ENCODE measurements around the gene ZSWIM4. TPM values are rescaled to one million over a fixed set of nuclear protein-coding genes. Genes with fewer than 3 reads are reported as not detected.
"Not testable (repeated sequence)": the region's sequence is repeated elsewhere in the genome, so short reads cannot be mapped to it uniquely, and the experiment has no call there.

ZSWIM4 gene
- total RNA-seq, 1 donor from 2014 or later = 44.7 TPM

DNA sequence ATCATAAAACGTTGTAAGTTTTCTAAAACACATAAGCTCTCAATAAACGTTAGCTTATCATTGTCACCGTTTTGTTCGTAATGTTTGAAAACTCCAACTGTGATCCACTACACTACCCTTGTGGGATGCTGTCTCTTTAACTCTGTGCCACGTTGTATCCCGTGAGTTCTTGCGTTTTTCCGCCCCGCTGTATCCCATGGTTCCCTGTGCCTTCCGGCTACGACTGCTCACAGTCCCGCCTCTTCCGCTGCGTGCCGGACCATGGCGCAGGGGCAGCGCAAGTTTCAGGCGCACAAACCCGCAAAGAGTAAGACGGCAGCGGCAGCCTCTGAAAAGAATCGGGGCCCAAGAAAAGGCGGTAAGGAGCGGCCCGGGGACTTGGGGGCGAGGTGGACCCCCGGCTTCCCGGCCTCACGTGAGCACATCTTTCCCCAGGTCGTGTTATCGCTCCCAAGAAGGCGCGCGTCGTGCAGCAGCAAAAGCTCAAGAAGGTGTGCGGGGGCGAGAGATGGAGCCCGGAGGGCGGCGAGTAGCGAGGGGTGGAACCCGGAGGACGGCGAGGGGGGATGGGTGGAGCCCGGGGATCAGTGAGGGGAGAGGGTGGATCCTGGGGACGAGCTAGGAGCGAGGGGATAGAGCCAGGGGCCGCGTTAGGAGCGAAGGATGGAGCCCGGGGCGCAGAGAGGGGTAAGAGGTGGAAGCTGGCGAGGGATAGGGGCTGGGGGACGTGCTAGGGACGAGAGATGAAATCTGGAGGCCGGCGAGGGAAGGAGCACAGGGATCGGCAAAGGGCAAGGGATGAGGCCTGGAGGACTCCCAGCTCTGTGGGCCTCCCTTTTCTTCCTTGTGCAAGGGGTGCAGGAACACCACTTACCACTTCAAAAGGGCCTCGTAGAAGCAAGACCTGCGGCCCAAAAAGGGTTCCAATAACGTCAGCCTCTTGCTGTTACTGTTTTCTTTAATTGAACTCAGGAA is 20.7 kb upstream of the ZSWIM4 start, which contains the start of gene C19orf53:
Gene C19orf53, plus strand, starts transcription at position 240 of the 975 bp plus-strand sequence. Its CDS starts 22 bp downstream, at position 262.
- DNase-seq (ENCODE audit: extremely low read depth, low read depth, low spot score) = peak; percentile 67

DNA sequence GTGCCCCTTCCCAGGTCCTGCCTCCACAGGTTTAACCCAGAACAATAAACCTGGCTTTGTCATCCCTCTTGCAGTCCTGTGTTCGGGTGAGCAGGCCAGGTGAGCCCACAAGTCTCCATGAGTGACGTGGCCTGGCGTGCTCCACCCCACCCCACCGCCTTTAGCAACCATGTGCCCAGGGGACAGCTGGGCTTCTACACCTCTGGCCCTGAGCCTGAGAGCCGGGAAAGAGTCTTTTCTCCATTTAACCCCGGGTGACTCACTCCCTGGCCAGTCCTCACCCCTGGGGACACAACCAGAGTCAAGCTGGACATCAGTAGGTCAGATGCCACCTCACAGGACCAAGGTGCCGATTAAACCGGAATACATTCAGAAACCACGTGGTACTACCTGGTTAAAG is 16.8 kb upstream of the ZSWIM4 start:
- DNase-seq (ENCODE audit: extremely low read depth, low read depth, low spot score) = no peak

DNA sequence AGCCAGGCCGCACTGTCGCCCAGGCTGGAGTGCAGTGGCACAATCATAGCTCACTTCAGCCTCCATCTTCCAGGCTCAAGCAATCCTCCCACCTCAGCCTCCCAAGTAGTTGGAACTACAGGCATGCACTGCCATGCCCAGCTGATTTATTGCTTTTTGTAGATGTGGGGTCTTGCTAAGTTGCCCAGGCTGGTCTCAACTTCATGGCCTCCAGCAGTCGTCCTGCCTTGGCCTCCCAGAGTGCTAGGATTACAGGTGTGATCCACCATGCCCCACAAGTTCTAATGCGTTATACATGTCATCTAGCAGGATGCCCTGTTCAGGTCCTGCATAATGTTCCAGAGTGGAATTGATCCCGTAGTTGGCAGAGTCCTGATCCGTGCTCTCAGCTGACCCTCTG is 16.4 kb upstream of the ZSWIM4 start:
- DNase-seq (ENCODE audit: extremely low read depth, low read depth, low spot score) = no peak

DNA sequence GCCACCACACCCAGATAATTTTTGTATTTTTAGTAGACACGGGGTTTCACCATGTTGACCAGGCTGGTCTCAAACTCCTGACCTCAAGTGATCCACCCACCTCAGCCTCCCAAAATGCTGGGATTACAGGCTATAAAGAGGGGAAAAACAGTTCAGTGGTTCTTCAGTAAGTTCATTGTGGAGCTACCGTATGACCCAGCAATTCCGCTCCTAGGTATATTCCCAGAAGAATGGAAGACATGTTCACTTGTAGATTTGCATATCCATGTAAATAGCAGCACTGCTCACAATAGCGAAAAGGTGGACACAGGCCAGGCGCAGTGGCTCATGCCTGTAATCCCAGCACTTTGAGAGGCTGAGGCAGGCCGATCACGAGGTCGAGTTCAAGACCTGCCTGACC is 15.4 kb upstream of the ZSWIM4 start:
- not testable (repeated sequence) for DNase-seq (ENCODE audit: extremely low read depth, low read depth, low spot score)

DNA sequence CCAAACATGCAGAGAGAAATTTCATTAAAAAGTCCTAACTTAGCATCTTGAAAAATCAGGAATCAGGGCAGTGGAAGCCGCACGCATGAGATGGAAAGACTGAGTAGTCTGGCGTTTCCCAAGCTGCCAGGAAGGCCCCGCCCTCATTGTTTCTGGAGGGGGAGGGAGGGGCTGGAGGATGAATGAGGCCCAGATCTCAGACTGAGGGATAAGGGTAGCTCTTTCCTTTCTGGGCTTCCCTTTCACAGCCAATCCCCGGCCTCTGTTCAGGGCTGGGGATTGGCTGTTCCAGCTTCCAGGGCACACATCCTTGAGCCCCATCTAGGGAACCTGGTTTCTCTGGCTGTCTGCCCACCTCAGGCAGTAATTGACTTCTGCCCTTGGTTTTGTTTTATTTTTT is 13.7 kb upstream of the ZSWIM4 start:
- DNase-seq (ENCODE audit: extremely low read depth, low read depth, low spot score) = no peak

DNA sequence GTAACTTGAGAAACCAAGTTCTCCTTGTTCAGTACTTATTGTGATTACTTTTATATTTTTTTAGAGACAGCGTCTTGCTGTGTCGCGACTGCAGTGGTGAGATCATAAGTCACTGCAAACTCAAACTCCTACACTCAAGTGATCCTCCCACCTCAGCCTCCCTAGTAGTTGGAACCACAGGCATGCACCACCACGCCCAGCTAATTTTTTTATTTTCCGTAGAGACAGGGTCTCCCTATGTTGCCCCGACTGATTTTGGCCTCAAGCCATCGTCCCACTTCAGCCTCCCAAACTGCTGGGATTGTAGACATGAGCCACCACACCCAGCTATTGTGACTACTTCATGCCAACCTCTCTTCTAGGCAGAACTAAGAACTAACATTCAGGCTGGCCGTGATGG is 12.7 kb upstream of the ZSWIM4 start:
- DNase-seq (ENCODE audit: extremely low read depth, low read depth, low spot score) = no peak

DNA sequence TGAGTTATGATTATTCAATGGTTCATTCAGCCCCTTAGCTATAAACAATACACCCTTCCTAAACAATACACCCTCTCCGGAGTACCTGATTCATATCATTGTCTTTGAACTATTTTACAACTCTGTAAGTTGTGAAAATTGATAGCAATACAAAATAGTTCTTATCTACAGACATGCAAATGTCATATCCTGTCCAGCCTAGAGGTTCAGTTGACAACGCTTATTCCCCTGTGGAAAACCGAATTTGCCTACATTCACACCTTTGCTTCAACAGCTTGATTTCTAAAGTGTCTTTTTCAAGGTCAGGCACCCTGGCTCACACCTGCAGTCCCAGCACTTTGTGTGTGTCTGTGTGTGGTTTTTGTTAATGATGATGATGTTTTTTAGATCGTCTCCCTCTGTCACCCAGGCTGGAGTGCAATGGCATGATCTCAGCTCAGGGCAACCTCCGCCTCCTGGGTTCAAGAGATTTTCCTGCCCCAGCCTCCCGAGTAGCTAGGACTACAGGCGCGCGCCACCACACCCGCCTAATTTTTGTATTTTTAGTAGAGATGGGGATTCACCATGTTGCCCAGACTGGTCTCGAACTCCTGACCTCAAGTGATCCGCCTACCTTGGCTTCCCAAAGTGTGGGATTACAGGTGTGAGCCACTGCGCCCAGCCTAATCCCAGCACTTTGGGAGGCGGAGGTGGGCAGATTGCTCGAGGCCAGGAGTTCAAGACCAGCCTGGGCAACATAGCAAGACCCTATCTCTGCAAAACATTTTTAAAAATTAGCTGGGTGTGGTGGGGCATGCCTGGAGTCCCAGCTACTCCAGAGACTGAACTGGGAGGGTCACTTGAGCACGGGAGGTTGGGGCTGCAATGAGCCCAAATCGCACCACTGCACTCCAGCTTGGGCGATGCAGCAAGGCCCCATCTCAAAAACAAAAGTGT is 11.4 kb upstream of the ZSWIM4 start:
- no peak for DNase-seq (ENCODE audit: extremely low read depth, low read depth, low spot score)

DNA sequence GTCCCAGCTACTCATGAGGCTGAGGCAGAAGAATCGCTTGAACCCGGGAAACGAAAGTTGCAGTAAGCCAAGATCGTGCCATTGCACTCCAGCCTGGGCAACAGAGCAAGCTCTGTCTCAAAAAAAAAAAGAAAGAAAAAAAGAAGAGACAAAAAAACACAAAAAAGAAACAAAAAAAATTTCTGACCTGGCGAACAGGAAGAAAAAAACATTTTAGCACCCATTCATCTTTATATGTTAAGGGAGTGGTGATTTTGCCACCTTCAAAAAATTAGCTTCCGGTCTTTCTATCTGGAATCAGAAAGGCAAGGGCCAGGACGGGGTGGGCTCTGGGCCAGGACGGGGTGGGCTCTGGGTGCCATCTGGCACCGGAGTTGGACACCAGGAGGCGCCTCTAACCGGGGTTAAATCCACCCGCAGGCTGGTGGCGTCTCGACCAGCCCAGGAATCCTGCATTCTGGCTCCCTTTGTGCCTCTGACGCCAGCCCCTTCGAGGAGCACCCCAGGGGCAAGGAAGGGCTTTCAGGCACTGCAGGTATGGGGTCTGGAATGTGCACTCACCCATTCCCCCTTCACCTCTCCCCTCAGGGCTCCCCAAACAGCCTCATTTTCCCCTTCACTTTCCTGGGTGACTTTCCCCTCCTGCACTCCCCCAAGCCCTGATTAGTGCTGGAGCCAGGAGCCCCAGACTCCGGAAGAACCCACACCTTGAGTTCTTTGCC is 10.4 kb upstream of the ZSWIM4 start:
- no peak for DNase-seq (ENCODE audit: extremely low read depth, low read depth, low spot score)

DNA sequence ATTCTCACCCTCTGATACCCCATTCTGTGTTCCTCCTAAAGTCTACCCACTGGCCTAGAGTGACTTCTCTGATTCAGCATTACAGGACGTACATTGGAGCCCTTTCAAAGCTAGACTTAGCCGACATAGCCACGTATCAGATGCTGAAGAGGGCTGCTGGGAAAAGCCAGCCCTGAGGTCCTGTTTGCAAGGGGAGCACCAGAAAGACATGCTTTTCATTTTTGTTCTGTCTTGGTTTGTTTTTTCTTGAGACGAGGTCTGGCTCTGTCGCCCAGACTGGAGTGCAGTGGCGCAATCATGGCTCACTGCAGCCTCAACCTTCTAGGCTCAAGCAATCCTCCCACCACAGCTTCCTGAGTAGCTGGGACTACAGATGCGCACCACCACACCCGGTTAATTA is 6.3 kb upstream of the ZSWIM4 start:
- no peak for DNase-seq (ENCODE audit: extremely low read depth, low read depth, low spot score)

DNA sequence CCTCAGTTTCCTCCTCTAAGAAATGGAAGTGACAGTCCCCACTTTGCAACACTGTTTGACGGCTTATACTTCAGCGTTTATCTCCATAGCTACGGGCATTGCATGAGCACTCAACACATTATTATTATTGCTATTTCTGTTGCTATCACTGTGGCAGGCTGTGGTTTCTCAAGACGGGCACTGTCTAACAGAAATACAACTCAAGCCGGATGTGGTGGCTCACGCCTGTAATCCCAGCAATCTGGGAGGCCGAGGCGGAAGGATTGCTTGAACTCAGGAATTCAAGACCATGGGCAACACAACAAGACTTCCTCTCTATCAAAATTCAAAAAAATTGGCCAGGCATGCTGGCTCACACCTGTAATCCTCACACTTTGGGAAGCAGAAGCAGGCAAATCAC is 4.9 kb upstream of the ZSWIM4 start:
- no peak for DNase-seq (ENCODE audit: extremely low read depth, low read depth, low spot score)

DNA sequence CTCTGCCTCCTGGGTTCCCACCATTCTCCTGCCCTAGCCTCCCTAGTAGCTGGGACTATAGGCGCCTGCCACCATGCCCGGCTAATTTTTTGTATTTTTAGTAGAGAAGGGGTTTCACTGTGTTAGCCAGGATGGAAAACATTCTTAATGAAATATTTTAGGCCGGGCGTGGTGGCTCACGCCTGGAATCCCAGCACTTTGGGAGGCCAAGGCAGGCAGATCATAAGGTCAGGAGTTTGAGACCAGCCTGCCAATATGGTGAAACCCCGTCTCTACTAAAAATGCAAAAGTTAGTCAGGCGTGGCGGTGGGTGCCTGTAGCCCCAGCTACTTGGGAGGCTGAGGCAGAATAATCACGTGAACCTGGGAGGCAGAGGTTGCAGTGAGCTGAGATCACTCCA is 1.9 kb upstream of the ZSWIM4 start:
- not testable (repeated sequence) for DNase-seq (ENCODE audit: extremely low read depth, low read depth, low spot score)

DNA sequence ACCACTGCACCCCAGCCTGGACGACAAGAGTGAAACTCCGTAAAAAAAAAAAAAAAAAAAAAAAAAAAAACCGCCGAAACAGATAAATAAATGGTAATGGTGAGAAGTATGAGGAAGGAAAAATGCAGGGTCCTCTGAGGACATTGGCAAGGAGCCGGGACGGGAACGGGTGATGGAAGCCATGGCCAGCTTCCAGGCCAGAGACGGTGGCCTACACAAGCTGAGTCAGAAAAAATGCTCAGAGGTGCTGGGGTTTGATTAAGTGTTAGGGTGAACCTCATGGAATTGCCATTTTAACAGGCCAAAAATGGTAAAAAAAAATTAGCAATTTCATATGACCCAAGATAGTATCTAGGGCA is 866 bp upstream of the ZSWIM4 start:
- no peak for DNase-seq (ENCODE audit: extremely low read depth, low read depth, low spot score)

DNA sequence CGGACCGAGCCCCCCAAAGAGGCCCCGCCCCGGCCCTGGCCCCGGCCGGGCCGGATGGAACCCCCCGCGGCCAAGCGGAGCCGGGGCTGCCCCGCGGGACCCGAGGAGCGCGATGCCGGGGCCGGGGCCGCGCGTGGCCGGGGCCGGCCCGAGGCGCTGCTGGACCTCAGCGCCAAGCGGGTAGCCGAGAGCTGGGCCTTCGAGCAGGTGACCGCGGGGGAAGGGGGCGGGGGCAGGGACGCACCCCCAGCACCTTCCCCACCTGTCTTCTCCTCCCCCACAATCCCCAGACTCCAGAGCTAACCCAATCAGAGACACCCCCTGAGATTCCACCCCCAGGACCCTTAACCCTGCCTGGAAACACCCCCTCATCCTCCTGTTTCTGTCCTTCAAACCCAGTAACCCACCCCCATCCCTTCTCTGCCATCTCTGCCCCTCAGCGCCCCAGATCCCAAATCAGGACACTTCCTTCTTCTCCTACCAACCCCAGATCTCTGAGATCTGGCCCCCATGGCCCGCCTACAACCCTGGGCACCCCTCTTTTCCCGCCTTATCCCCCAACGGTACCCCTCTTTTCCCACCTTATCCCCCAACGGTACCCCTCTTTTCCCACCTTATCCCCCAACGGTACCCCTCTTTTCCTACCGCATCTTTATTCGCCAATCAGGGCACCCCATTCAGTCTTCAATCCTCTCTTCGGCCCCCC is 505 bp downstream of the ZSWIM4 start:
- DNase-seq (ENCODE audit: extremely low read depth, low read depth, low spot score) = no peak

DNA sequence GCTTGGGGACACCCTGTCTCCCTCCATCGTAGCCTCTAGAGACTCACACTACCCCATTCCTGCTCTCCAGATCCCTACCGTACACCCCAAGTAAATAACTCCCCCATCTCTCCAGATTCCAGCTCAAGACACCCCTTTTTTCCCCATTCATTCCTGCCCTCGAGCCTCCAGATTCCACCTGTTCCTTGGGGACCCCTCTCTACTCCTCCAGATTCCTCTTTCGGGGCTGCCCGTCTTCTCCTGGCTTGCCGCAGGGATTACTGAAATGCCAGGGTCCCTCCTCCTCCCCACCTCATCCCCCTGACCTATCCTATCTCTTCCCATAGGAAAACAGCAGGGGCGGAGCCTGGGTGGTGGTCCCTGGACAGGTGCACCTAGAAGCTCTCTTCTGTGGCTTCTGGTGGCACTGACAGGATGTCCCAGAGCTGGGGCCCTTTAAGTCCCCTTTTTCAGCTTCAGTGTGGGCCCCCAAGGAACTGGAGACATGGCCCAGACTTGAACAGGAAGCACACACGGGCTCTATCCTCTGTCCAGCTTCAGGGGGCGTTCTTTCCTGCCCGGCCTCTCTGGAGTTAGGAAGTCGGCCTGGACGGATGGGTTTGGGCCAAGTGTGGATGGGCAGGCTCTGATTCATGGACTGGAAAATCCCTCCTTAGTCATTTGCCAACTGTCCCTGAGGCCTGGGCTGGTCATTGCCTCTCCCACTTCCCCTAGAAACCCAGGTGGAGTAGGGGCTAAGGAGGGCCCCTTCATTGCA is 1.2 kb downstream of the ZSWIM4 start:
- no peak for DNase-seq (ENCODE audit: extremely low read depth, low read depth, low spot score)

DNA sequence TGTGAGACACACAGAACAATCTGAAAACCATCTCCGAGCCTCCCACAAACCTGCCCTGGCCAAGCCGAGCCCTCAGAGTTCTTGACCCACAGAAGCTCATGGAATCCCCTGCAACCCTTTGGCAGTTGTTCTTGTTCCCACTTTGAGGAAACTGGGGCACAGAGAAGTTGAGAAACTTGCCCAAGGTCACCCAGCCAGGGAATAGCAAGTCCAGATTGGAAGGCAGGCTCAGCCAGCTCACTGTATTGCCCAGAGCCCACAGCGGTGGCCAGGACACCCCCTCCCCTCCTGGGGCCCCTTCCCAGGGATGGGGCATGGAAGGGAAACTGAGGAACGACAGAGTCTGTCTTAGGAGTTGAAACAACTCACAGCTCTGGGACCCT is 1.8 kb downstream of the ZSWIM4 start:
- DNase-seq (ENCODE audit: extremely low read depth, low read depth, low spot score) = no peak

DNA sequence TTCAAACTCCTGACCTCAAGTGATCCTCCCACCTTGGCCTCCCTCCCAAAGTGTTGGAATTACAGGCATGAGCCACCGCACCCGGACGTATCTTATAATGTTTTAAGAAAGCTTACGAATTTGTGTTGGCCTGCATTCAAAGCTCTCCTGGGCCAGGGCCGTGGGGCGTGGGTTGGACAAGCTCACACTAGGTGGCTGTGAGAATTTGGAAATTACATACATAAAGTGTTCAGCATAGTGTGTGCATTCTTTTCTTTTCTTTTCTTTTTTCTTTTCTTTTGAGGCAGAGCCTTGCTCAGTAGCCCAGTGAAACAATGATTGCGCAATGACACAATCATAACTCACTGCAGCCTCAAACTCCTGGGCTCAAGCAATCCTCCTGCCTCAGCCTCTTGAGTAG is 2.6 kb downstream of the ZSWIM4 start:
- DNase-seq (ENCODE audit: extremely low read depth, low read depth, low spot score) = no peak

DNA sequence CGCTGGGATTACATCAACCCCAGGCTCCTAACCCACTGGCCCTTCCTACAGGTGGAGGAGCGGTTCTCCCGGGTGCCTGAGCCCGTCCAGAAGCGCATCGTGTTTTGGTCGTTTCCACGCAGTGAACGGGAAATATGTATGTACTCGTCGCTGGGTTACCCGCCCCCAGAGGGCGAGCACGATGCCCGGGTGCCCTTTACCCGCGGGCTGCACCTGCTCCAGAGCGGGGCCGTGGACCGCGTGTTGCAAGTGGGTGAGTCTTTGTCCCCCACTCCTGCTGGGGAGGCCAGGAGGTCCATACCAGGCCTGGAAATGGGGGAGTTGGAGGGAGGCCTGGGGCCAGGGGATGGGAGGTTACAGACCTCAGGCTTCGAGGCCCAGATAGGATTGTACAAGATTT is 4.4 kb downstream of the ZSWIM4 start:
- DNase-seq (ENCODE audit: extremely low read depth, low read depth, low spot score) = no peak

DNA sequence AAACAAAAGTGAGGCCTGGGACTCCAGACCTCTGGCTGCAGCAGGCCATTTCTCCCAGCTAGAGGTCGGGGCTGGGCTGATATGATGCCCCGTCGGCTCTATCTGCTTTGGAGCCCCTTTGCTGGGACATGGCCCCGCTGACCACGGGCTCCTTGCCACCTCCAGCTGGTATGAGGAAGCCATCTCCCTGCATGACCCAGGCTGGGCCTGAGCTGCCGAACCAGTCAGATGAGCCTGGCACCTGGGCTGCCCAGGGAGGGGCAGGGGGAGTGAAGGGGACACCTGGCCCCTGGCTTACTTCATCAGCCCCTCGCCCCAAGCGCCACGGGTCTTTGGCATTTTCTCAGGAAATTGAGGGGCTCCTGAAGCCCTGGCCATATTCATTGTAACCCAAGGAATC is 7.8 kb downstream of the ZSWIM4 start:
- no peak for DNase-seq (ENCODE audit: extremely low read depth, low read depth, low spot score)

DNA sequence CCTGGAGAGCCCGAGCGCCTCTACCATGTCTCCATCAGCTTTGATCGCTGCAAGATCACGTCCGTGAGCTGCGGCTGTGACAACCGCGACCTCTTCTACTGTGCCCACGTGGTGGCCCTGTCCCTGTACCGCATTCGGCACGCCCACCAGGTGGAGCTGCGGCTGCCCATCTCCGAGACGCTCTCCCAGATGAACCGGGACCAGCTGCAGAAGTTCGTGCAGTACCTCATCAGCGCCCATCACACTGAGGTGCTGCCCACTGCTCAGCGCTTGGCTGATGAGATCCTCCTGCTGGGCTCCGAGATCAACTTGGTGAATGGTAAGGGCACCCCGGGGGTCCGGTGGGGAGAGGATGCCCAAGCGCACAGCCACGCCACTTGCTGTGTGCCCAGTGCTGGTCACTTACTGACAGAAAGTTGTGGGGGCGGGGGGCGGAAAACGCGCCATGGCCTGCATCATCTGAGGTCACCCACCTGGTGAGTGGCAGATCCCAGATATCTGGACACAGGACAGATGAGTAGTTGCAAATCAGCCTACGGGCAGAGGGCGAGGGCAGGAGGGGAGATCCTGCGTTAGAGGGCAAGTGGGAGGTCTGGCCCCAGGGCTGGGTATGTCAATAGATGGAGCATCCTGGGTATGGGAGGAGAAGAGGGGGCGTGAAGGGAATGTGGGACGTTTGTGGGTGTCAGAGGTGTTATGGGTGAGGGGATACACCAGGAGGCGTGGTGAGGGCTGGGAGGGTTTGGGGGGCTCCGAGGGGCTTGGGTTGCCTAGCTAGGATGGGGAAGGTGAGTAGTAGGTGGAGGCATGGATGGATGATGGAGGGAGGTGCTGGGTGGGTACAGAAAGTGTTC is 9.8 kb downstream of the ZSWIM4 start:
- no peak for DNase-seq (ENCODE audit: extremely low read depth, low read depth, low spot score)

Measured in glomerular endothelial cell (primary cell).